ENCODE data around the gene STXBP6.
"Not testable (repeated sequence)": the region's sequence is repeated elsewhere in the genome, so short reads cannot be mapped to it uniquely, and the experiment has no call there.

STXBP6 gene

DNA sequence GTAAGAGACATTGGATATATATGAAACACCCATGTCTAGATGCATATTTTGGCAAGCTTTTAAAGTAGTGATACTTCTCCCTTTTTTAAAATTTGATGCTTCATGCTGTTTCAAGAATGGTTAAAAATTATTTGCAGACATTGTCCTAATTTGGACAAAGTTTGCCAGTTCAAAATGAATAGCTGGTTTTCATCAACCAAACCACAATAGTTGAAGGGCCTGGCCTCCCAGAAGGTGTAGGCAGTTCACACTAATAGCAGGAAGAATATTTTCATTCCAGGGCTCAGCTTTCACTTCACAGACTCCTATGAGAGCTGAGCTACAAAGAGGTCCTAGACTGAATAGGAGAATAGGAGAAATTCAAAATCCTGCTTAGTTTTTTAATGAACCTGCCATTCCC is 78.7 kb downstream of the STXBP6 start:
- no peak for DNase-seq (ENCODE audit: low read depth)
- no peak overlapping the region for H3K4me3 ChIP-seq (ENCODE audit: low read depth, low read length)
- TF ChIP-seq, protein P1, sequence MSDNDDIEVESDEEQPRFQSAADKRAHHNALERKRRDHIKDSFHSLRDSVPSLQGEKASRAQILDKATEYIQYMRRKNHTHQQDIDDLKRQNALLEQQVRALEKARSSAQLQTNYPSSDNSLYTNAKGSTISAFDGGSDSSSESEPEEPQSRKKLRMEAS (IDR thresholded peaks at IDR 0.05; ENCODE audit: low read depth, low read length), result no peak
- TF ChIP-seq, protein P2, sequence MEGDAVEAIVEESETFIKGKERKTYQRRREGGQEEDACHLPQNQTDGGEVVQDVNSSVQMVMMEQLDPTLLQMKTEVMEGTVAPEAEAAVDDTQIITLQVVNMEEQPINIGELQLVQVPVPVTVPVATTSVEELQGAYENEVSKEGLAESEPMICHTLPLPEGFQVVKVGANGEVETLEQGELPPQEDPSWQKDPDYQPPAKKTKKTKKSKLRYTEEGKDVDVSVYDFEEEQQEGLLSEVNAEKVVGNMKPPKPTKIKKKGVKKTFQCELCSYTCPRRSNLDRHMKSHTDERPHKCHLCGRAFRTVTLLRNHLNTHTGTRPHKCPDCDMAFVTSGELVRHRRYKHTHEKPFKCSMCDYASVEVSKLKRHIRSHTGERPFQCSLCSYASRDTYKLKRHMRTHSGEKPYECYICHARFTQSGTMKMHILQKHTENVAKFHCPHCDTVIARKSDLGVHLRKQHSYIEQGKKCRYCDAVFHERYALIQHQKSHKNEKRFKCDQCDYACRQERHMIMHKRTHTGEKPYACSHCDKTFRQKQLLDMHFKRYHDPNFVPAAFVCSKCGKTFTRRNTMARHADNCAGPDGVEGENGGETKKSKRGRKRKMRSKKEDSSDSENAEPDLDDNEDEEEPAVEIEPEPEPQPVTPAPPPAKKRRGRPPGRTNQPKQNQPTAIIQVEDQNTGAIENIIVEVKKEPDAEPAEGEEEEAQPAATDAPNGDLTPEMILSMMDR (IDR thresholded peaks at IDR 0.05; ENCODE audit: low read depth, low read length), result no peak
- TF ChIP-seq POLR2A (IDR thresholded peaks at IDR 0.05; ENCODE audit: extremely low read depth, insufficient read length), result no peak
- no peak for TF ChIP-seq MYC (IDR thresholded peaks at IDR 0.05; ENCODE audit: low read depth, low read length)

DNA sequence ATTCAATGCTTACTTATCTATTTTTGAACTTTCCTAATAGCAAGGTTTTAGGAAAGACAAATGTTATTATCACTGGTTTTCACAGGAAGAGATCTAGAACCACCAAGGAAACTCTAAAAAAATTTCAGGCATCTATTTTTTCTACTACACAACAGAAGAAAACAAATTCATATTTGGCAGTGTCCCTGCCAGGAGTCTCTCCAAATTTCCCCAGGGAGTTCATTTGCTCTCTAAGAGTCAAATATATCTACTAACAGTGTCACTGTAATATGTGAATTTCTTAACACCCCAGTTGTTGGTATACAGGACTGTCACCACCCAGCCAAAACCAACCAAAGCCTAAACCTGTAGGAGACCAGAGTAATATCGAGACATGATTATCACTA is 83.4 kb downstream of the STXBP6 start:
- no peak overlapping the region for H3K4me3 ChIP-seq (ENCODE audit: low read depth, low read length)
- TF ChIP-seq, protein P2 (IDR thresholded peaks at IDR 0.05; ENCODE audit: low read depth, low read length), result no peak
- TF ChIP-seq POLR2A (IDR thresholded peaks at IDR 0.05; ENCODE audit: extremely low read depth, insufficient read length), result no peak
- TF ChIP-seq, protein P1 (IDR thresholded peaks at IDR 0.05; ENCODE audit: low read depth, low read length), result no peak
- no peak for TF ChIP-seq MYC (IDR thresholded peaks at IDR 0.05; ENCODE audit: low read depth, low read length)

DNA sequence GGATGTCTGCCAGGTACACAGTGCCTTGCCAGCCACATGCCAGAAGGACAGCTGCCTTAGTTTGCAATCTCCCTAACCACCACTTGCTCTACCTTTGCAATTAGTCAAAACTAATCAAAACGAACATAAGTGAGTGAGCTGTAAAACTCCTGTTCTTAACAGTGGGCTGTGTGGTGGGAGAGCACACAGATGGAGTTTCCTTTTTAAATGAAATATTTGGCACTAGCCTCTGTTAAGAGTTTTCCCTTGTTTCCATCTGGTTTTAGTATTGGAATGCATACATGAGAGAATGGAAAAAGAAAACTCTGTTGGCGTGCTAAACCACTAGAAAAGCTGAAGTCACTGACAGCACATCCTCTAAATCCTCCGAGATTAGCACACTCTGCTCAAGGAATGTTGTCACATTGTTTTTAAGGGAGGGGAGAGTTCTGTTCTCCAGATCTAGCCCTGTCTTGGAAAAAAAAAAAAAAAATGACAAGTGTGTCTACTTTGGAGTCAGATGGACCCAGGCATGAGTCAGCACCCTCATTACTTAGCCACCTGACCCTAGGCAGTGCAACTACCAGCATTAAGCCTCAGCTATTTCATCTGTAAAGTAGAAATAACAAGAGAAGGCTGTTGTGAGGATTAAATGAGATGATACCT is 83.9 kb downstream of the STXBP6 start:
- TF ChIP-seq, protein P1 (IDR thresholded peaks at IDR 0.05; ENCODE audit: low read depth, low read length), result no peak
- TF ChIP-seq POLR2A (IDR thresholded peaks at IDR 0.05; ENCODE audit: extremely low read depth, insufficient read length), result no peak
- TF ChIP-seq MYC (IDR thresholded peaks at IDR 0.05; ENCODE audit: low read depth, low read length), result no peak
- TF ChIP-seq, protein P2 (IDR thresholded peaks at IDR 0.05; ENCODE audit: low read depth, low read length), result no peak
- no peak for DNase-seq (ENCODE audit: low read depth)
- H3K4me3 ChIP-seq (ENCODE audit: low read depth, low read length), result no peak overlapping the region

More for the DNA sequence above, 83.4 kb downstream of the STXBP6 start:
- DNase-seq (ENCODE audit: low read depth), result no peak

DNA sequence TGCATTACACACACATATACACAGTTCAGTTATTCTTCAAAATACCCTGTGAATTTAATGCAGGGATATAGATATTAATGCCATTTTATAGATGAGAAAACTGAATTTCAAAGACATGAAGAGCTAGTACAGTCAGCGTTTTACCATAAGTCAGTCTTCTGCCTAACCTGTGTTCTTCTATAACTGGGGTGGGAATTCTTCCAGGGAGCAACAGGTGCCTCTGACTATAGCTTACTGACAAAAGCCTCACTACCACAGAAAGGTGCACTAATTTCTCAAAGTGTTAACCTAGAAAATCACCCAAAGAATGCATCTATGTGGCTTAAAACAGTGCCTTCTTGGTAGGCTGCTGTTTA is 84.4 kb downstream of the STXBP6 start:
- DNase-seq (ENCODE audit: low read depth), result no peak
- TF ChIP-seq, protein P1 (IDR thresholded peaks at IDR 0.05; ENCODE audit: low read depth, low read length), result no peak
- H3K4me3 ChIP-seq (ENCODE audit: low read depth, low read length), result no peak overlapping the region

DNA sequence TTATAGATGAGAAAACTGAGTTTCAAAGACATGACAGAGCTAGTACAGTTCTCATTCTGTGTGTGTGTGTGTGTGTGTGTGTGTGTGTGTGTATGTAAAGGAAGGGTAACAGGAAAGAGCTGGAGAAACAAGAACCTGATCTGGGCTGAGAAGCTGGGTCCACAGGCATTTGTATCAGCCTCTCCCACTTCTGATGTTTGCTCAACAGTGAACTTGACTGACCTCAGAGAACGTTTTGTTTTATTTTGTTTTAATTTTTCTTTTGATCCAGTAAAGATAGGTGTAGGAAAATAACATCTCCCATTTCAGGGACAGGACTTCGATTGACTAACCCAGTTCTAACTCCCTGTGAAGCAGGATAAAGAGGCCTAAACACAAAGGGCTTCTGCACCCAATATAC is 85.4 kb downstream of the STXBP6 start:
- no peak for DNase-seq (ENCODE audit: low read depth)
- TF ChIP-seq, protein P1 (IDR thresholded peaks at IDR 0.05; ENCODE audit: low read depth, low read length), result no peak
- TF ChIP-seq, protein P2 (IDR thresholded peaks at IDR 0.05; ENCODE audit: low read depth, low read length), result no peak
- no peak for TF ChIP-seq POLR2A (IDR thresholded peaks at IDR 0.05; ENCODE audit: extremely low read depth, insufficient read length)
- TF ChIP-seq MYC (IDR thresholded peaks at IDR 0.05; ENCODE audit: low read depth, low read length), result no peak
- H3K4me3 ChIP-seq (ENCODE audit: low read depth, low read length), result no peak overlapping the region

DNA sequence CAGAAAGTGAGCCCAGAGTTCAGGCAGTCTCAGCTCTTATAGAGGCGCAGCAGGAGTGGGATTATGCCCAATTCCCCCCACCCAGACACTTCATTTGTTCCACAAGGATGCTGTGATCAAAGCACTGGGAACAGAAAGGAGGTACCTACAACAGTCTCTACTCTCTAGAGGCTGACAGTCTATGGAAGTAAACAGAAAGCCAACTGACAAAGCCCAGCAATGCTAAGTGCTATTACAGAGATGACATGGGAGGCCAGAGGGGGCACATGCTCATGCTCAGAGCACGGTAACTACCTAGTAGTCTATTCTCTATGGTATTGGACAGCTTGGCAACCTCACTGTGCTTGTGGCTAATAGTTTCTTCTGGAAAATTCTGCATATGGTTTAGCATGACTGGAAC is 85.9 kb downstream of the STXBP6 start:
- TF ChIP-seq, protein P1 (IDR thresholded peaks at IDR 0.05; ENCODE audit: low read depth, low read length), result no peak
- TF ChIP-seq MYC (IDR thresholded peaks at IDR 0.05; ENCODE audit: low read depth, low read length), result no peak
- TF ChIP-seq, protein P2 (IDR thresholded peaks at IDR 0.05; ENCODE audit: low read depth, low read length), result no peak
- no peak for TF ChIP-seq POLR2A (IDR thresholded peaks at IDR 0.05; ENCODE audit: extremely low read depth, insufficient read length)
- H3K4me3 ChIP-seq (ENCODE audit: low read depth, low read length), result no peak overlapping the region
- no peak for DNase-seq (ENCODE audit: low read depth)

DNA sequence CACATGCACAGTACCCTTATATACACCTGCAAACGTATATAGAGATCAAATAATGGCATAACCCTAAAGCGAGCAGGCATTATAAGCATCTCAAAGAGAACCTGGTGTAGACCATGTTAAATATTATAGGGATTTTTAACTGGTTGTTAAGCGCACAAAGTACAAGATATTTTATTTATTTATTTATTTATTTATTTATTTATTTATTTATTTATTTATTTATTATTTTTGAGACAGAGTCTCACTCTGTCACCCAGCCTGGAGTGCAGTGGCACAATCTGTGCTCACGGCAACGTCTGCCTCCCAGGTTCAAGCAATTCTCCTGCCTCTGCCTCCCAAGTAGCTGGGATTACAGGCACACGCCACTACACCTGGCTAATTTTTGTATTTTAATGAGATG is 87.8 kb downstream of the STXBP6 start:
- H3K4me3 ChIP-seq (ENCODE audit: low read depth, low read length); DNase-seq (ENCODE audit: low read depth): not testable (repeated sequence)

Measured in NB4 (cell line).